K562 (cell line): ENCODE data around the gene SERBP1. TPM values are rescaled to one million over a fixed set of nuclear protein-coding genes. Genes with fewer than 3 reads are reported as not detected.
A peak's percentile ranks its signal among the peaks of the same experiment; 100 is the strongest.

Experiments used
- ARNT ChIP-seq, 2 experiments: fragments of 450-650 bp; IDR thresholded peaks; 2 replicates each; pipeline ENCODE4 v1.6.1; 2016; ENCODE audit warnings: mild to moderate bottlenecking in 1 of 2
- CHCHD3 ChIP-seq: fragments of 250-450 bp; sonication (Bioruptor Pico); IDR thresholded peaks from 2 replicates; pipeline ENCODE4 v2.1.2; 2022; ENCODE audit warnings: mild to moderate bottlenecking
- EP300 ChIP-seq: IDR thresholded peaks from 2 replicates; pipeline ENCODE4 v1.6.1; 2012; ENCODE audit warnings: low read length, improper control_type of control experiment
- JUNB ChIP-seq: fragments of 450-650 bp; formaldehyde crosslinking; conservative IDR thresholded peaks from 2 replicates; pipeline ENCODE4 v1.4.0; 2020; ENCODE audit warnings: mild to moderate bottlenecking
- MTA2 ChIP-seq: fragments of 450-650 bp; IDR thresholded peaks from 2 replicates; pipeline ENCODE4 v1.6.1; 2016; ENCODE audit warnings: low read depth
- PML ChIP-seq: IDR thresholded peaks from 2 replicates; pipeline ENCODE4 v1.6.1; 2012; ENCODE audit warnings: low read length, inconsistent platforms
- SMARCA4 ChIP-seq: fragments of 450-650 bp; IDR thresholded peaks from 2 replicates; pipeline ENCODE4 v1.6.1; 2016
- ZEB2 ChIP-seq: fragments of 450-650 bp; IDR thresholded peaks from 2 replicates; pipeline ENCODE4 v1.6.1; 2016
- polyA plus RNA-seq, 8 experiments: library from polyadenylated mRNA; depleted of rRNA in 4 of 8; stranded (reverse) in 5 of 8; unstranded in 3 of 8; fragments of >200 nt; fragmentation: Nextera tagmentation in 2 of 8; fragmentation: Illumina TruSeq in 1 of 8; extraction: Ambion mirVana in 2 of 8; extraction: Trizol in 1 of 8; gene quantifications; 2 replicates each; pipeline versions ENCODE4 v1.2.1 to v1.2.3, GENCODE V29; 2011 to 2014; ENCODE audit warnings: inconsistent platforms in 1 of 8, missing spikeins in 1 of 8
- total RNA-seq, 7 experiments: library from RNA; depleted of rRNA in 6 of 7; stranded (reverse); fragments of >200 nt in 6 of 7; fragmentation: Illumina TruSeq in 2 of 7; extraction: Trizol in 2 of 7; gene quantifications; 2 replicates each; pipeline versions ENCODE4 v1.2.1 to v1.2.3, GENCODE V29; 2011 to 2021; ENCODE audit warnings: low replicate concordance in 1 of 7
- TF ChIP-seq, protein P1 (sequence below): fragments of 450-650 bp; IDR thresholded peaks from 2 replicates; pipeline ENCODE4 v1.6.1; 2016; ENCODE audit warnings: antibody characterized with exemption
- TF ChIP-seq, protein P2 (sequence below): sonication (generic); formaldehyde crosslinking; IDR thresholded peaks from 2 replicates; pipeline ENCODE4 v1.8.0; 2023; ENCODE audit warnings: mild to moderate bottlenecking, missing genetic modification reagents
- TF ChIP-seq, protein P3 (sequence below): sonication (generic); formaldehyde crosslinking; IDR thresholded peaks from 2 replicates; pipeline ENCODE4 v1.8.1; 2023; ENCODE audit warnings: mild to moderate bottlenecking, missing genetic modification reagents
- TF ChIP-seq, protein P4 (sequence below), 2 experiments: fragments of 200-800 bp in 1 of 2; sonication (Bioruptor generic) in 1 of 2; sonication (generic) in 1 of 2; formaldehyde crosslinking in 1 of 2; IDR thresholded peaks in 1 of 2; conservative IDR thresholded peaks in 1 of 2; 2 replicates each; pipeline versions ENCODE4 v1.5.0 to v1.6.1; 2016 to 2020; ENCODE audit warnings: missing compliant biosample characterization in 1 of 2, missing genetic modification characterization in 1 of 2, missing genetic modification reagents in 1 of 2
- TF ChIP-seq, protein P5 (sequence below): fragments of 450-650 bp; IDR thresholded peaks from 2 replicates; pipeline ENCODE4 v1.6.1; 2018; ENCODE audit not compliant: partially characterized antibody

SERBP1 gene
- total and polyA plus RNA-seq, 9 of the 15 experiments (the other 6 are each of a cell fraction or from before 2014, with no cell fraction given) = 79.9 to 761 (median 464) TPM

DNA sequence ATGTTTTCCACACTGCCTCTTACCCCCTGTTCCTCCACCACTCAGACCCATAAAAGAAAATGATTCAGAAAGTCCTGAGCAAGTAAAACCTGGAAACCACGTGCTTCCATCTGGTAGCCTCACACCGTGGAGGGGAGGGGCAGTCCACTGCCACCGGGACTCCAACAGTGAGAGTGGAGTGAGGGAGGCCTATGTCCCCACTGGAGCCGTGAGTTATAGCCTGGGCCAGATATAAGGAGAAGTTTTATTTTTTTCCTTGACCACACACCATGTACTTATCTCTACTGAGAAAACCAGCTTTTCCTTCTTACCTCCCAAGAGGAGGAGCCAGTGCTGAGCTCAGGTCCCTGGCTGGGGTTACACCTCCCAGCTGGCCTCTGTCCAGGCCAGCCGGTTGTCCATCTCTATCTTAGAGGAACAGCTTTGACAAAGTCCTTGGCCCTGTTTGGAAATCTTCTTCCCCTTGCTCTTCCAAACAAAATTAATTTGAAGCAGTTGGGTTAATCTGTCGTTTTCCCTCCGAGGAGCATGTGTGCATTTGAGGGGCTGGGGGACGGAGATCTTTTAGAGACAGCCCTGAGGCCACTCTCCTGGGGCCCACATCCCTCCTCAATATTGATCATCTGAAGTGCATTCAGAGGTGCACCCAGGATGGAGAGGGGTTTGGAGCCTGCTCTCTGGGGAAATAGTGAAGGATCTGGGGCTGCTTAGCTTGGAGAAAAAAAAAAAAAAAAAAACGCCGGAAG lies 49.1 kb upstream of the SERBP1 start (continued):
- TF ChIP-seq, protein P1, sequence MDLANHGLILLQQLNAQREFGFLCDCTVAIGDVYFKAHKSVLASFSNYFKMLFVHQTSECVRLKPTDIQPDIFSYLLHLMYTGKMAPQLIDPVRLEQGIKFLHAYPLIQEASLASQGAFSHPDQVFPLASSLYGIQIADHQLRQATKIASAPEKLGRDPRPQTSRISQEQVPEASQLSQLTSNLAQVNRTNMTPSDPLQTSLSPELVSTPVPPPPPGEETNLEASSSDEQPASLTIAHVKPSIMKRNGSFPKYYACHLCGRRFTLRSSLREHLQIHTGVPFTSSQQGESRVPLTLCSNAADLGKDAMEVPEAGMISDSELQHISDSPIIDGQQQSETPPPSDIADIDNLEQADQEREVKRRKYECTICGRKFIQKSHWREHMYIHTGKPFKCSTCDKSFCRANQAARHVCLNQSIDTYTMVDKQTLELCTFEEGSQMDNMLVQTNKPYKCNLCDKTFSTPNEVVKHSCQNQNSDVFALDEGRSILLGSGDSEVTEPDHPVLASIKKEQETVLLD = peak; percentile 67; the same call in 1 of the 2 replicates
- TF ChIP-seq, protein P2, sequence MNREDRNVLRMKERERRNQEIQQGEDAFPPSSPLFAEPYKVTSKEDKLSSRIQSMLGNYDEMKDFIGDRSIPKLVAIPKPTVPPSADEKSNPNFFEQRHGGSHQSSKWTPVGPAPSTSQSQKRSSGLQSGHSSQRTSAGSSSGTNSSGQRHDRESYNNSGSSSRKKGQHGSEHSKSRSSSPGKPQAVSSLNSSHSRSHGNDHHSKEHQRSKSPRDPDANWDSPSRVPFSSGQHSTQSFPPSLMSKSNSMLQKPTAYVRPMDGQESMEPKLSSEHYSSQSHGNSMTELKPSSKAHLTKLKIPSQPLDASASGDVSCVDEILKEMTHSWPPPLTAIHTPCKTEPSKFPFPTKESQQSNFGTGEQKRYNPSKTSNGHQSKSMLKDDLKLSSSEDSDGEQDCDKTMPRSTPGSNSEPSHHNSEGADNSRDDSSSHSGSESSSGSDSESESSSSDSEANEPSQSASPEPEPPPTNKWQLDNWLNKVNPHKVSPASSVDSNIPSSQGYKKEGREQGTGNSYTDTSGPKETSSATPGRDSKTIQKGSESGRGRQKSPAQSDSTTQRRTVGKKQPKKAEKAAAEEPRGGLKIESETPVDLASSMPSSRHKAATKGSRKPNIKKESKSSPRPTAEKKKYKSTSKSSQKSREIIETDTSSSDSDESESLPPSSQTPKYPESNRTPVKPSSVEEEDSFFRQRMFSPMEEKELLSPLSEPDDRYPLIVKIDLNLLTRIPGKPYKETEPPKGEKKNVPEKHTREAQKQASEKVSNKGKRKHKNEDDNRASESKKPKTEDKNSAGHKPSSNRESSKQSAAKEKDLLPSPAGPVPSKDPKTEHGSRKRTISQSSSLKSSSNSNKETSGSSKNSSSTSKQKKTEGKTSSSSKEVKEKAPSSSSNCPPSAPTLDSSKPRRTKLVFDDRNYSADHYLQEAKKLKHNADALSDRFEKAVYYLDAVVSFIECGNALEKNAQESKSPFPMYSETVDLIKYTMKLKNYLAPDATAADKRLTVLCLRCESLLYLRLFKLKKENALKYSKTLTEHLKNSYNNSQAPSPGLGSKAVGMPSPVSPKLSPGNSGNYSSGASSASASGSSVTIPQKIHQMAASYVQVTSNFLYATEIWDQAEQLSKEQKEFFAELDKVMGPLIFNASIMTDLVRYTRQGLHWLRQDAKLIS (CRISPR knock-in tag) = no peak
- peak; percentile 71 for TF ChIP-seq EP300
- peak; percentile 81 for TF ChIP-seq SMARCA4
- TF ChIP-seq, protein P3, sequence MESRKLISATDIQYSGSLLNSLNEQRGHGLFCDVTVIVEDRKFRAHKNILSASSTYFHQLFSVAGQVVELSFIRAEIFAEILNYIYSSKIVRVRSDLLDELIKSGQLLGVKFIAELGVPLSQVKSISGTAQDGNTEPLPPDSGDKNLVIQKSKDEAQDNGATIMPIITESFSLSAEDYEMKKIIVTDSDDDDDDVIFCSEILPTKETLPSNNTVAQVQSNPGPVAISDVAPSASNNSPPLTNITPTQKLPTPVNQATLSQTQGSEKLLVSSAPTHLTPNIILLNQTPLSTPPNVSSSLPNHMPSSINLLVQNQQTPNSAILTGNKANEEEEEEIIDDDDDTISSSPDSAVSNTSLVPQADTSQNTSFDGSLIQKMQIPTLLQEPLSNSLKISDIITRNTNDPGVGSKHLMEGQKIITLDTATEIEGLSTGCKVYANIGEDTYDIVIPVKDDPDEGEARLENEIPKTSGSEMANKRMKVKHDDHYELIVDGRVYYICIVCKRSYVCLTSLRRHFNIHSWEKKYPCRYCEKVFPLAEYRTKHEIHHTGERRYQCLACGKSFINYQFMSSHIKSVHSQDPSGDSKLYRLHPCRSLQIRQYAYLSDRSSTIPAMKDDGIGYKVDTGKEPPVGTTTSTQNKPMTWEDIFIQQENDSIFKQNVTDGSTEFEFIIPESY (CRISPR knock-in tag) = peak; percentile 47
- peak; percentile 64 for TF ChIP-seq ZEB2
- TF ChIP-seq, protein P4, sequence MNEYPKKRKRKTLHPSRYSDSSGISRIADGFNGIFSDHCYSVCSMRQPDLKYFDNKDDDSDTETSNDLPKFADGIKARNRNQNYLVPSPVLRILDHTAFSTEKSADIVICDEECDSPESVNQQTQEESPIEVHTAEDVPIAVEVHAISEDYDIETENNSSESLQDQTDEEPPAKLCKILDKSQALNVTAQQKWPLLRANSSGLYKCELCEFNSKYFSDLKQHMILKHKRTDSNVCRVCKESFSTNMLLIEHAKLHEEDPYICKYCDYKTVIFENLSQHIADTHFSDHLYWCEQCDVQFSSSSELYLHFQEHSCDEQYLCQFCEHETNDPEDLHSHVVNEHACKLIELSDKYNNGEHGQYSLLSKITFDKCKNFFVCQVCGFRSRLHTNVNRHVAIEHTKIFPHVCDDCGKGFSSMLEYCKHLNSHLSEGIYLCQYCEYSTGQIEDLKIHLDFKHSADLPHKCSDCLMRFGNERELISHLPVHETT (CRISPR knock-in tag; conservative IDR thresholded peaks at IDR 0.05 in 1 of 2, IDR thresholded peaks at IDR 0.05 in 1 of 2) = peak in 1 of 2 experiments; percentile 34; a peak in 1 of 4 replicates
- peak; percentile 71; a peak in 2 of 4 replicates for TF ChIP-seq ARNT (IDR thresholded peaks at IDR 0.05)
- TF ChIP-seq CHCHD3 (CRISPR knock-in tag) = no peak
- peak; percentile 72 for TF ChIP-seq MTA2
- TF ChIP-seq, protein P5, sequence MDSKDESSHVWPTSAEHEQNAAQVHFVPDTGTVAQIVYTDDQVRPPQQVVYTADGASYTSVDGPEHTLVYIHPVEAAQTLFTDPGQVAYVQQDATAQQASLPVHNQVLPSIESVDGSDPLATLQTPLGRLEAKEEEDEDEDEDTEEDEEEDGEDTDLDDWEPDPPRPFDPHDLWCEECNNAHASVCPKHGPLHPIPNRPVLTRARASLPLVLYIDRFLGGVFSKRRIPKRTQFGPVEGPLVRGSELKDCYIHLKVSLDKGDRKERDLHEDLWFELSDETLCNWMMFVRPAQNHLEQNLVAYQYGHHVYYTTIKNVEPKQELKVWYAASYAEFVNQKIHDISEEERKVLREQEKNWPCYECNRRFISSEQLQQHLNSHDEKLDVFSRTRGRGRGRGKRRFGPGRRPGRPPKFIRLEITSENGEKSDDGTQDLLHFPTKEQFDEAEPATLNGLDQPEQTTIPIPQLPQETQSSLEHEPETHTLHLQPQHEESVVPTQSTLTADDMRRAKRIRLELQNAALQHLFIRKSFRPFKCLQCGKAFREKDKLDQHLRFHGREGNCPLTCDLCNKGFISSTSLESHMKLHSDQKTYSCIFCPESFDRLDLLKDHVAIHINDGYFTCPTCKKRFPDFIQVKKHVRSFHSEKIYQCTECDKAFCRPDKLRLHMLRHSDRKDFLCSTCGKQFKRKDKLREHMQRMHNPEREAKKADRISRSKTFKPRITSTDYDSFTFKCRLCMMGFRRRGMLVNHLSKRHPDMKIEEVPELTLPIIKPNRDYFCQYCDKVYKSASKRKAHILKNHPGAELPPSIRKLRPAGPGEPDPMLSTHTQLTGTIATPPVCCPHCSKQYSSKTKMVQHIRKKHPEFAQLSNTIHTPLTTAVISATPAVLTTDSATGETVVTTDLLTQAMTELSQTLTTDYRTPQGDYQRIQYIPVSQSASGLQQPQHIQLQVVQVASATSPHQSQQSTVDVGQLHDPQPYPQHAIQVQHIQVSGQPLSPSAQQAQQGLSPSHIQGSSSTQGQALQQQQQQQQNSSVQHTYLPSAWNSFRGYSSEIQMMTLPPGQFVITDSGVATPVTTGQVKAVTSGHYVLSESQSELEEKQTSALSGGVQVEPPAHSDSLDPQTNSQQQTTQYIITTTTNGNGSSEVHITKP = peak; percentile 83
- TF ChIP-seq PML = peak; percentile 78; the same call in 1 of the 2 replicates
- no peak for TF ChIP-seq JUNB
